GM19035 (cell line): Measurements from ENCODE around the gene HAND1.

Experiments
- ATAC-seq: cut with Tn5 transposase; IDR thresholded peaks from one replicate; pipeline ENCODE4 v1.9.1; 2021; ENCODE audit not compliant: unreplicated experiment

HAND1 gene

GRCh38 chr5:154461531-154461930, 16.5 kb downstream of the HAND1 start:
- ATAC-seq = no peak

DNA sequence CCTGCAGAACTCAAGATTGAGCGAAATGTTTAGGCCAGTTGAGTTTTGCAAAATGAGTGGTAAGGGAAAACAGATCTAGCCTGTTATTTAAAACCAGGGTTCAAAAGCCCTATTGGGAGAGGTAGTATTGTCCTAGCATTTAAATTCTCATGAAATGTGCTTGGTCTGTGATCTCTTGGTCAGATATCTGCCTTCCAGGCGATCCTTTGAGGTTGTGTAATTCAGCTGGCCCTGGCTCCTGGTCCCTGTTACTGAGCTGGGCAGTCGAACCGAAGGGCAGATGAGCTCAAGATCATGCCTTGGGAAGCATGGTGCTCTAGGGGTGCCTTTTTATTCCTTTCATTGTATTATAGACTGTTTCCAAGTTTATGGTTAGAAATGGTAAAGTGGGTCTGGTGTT, 17.9 kb downstream of the HAND1 start:
- no peak for ATAC-seq

DNA sequence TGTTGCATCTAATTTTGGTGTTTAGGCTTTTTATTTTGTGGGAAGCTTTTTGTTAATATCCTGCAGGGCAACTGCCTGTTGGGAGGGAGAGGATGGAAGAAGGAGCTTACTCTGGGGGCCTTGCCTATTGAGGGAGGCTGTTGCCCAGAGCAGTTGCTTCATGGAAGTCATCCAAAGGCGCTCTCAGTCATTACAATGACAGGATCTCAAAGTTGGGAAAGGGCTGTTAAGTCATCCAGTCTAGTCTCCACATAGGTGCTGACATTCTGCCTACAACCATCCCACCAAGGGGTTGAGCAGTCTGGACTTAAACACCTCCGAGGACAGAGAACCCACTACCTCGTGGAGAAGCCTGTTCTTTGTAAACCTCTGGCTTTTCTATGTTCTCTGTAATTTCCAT, 19.0 kb downstream of the HAND1 start:
- ATAC-seq = no peak

- no peak for ATAC-seq
Observed at GRCh38 chr5:154456540-154456939, 21.5 kb downstream of the HAND1 start.

GRCh38 chr5:154455585-154455984, 22.4 kb downstream of the HAND1 start:
- no peak for ATAC-seq

DNA sequence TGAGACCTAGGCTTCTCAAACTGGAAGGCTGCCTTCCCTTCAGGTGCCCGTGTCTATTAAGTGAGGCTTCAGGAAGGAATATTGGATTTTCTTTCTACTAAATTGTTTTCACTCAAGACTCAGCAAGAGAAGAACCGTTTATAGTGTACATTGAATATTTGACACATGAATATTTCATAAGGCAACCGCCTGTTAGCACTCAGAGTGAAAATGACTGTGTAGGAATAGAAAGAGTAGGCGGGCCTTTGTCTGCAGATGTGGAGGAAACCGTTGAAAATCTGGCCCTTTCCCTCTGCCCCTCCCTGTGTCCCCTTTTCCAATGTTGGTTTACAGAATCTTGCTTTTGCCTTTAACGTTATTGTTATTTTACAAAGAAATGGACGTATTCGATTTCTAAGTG, 26.1 kb downstream of the HAND1 start:
- ATAC-seq = no peak

DNA sequence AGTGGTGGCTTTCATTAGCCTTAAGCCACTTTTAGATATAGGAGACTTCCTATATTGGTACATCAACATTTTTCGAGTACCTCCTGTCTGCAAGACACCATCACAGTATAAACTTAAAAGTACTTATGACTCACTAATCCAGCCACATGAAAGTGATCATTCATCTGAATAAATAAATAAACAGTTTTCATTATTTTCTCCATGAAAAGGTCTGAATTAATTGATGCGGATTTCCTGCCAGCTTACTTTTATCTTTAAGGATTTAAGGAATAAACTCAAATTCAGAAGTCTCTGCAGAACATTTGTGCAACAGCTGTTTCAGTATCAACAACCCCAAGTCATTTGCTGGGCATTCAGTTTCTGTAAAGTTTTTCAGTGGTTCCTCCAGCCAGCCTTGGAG, 28.2 kb downstream of the HAND1 start:
- no peak for ATAC-seq

DNA sequence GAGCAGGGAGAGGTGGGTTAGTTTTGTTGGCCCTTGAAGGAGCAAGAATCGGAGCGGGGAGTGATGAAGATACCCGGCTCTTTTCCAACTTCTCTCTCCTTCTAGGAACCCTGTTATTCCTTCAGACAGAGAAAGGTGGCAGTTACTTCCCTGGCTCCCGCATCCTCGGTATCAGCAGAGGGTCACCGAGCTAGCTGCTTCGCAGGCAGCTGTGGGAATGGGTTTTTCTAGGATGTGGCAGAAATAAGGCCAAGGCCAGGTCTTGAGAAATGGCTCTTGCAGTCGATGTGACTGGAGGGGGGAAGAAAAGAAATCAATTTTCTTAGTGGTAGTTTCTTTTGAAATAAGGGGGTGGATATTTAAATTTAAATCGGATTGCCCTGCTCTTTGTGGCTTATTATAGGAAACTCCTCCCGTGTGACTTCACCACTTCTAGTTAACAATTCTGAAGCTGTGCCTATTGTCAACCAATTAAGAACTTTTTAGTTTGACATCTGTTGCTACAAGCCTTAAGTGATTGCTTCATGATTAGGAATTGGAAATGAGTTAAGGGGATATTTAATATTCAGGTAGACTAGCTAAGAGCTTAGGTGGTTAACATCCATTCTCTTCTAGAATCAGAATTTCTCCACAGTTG, 30.8 kb downstream of the HAND1 start:
- no peak for ATAC-seq

- peak; percentile 29 for ATAC-seq
Observed at GRCh38 chr5:154446195-154447088, 31.6 kb downstream of the HAND1 start.

GRCh38 chr5:154445422-154446194, 32.4 kb downstream of the HAND1 start, which contains the start of gene SAP30L:
SAP30L (plus strand) TSS chr5:154445997; CDS start chr5:154446605, 608 bp downstream.
- ATAC-seq = peak; percentile 89

GRCh38 chr5:154444556-154445421, 33.2 kb downstream of the HAND1 start:
- no peak for ATAC-seq

GRCh38 chr5:154442801-154443200, 35.2 kb downstream of the HAND1 start:
- no peak for ATAC-seq

- ATAC-seq = no peak
Observed at GRCh38 chr5:154440540-154440939, 37.5 kb downstream of the HAND1 start.

DNA sequence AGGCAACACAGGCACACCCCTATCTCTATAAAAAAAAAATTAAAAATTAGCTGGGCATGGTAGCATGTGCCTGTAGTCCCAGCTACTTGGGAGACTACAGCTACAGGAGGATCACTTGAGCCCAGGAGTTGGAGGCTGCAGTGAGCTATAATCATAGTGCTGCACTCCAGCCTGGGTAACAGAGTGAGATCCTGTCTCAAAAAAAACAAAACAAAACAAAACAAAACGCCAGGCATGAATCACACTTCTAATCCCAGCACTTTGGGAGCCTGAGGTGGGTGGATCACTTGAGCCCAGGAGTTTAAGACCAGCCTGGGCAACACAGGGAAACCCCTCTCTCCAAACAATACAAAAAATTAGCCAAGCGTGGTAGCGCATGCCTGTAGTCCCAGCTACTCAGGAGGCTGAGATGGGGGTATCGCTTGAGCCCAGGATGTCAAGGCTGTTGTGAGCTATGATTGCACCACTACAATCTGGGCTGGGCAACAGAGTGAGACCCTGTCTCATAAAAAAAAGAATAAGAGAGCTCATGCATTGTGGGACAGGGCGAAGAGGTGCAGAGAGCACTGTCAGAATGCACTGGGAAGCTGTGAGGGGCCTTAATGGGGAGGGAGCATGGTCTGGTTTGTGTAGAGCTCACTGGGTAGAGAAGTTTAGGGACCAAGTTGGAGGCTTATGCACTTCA, 40.6 kb downstream of the HAND1 start:
- no peak for ATAC-seq

GRCh38 chr5:154435226-154435625, 42.8 kb downstream of the HAND1 start:
- ATAC-seq = no peak

- ATAC-seq = no peak
Observed at GRCh38 chr5:154430961-154431630, 46.9 kb downstream of the HAND1 start.

- ATAC-seq = no peak
Observed at GRCh38 chr5:154430466-154430865, 47.6 kb downstream of the HAND1 start.

DNA sequence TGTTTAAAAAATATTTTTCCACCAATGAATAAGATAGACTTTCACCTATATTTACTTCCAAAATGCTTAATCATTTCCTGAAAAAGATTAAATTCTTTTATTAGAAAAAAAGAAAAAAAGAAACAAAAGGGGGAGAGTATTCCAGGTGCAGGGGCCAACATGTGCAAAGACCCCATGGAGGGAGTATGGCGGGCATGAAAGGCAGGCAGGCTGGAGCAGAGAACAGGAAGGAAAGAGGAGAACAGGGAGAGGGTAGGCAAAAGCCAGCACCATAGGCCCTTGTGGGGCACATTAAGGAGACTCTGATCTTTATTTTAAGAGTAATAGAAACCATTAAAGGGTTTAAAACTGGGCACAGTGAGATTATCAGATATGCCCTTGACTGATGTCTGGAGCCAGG, 48.7 kb downstream of the HAND1 start:
- no peak for ATAC-seq

DNA sequence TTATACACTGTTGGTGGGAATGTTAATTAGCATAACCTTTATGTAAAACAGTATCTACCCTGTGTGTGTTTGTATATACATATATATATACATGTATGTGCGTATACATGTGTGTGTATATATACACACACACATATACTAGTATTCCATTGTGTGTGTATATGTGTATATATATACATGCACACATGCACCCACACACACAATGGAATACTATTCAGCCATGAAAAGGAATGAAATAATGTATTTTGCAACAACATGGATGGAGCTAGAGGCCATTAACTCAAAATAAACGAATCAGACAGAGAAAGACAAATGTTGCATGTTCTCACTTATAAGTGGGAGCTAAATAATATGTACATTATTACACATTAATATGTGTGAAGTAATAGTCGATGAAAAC, 49.8 kb downstream of the HAND1 start:
- no peak for ATAC-seq
